ENCODE measurements around the gene CYP2A13. TPM values are rescaled to one million over a fixed set of nuclear protein-coding genes. Genes with fewer than 3 reads are reported as not detected.
"Not testable (repeated sequence)": the region's sequence is repeated elsewhere in the genome, so short reads cannot be mapped to it uniquely, and the experiment has no call there.

CYP2A13 gene
- total RNA-seq, 1 experiment from 2014 or later = 0.63 TPM

DNA sequence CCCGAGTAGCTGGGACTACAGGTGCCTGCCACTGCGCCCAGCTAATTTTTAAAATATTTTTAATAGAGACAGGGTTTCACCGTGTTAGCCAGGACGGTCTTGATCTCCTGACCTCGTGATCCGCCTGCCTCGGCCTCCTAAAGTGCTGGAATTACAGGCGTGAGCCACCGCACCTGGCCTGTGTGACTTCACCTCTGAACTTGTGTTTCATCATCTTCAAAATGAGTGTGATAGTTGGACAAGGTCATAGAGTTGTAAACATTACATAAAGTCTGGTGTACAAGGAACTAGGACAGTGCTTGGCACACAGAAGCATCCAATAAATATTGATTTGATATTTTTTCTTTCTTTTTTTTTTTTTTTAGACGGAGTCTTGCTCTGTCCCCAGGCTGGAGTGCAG, 34.9 kb upstream of the CYP2A13 start:
- not testable (repeated sequence) for H4K20me1 ChIP-seq (ENCODE audit: control insufficient read depth, insufficient read depth, insufficient read length); H2AFZ ChIP-seq (ENCODE audit: low read length); H2BK5ac ChIP-seq (ENCODE audit: insufficient read length, low read length); H2AK5ac ChIP-seq (ENCODE audit: insufficient read length, low read length); H2BK15ac ChIP-seq (ENCODE audit: low read depth, low read length); H3K27ac Mint-ChIP-seq; H4K91ac ChIP-seq (ENCODE audit: insufficient read length, low read depth, low read length); H3T11ph ChIP-seq (ENCODE audit: low read length); H3K4me1 ChIP-seq (ENCODE audit: insufficient read depth, low read length); H3K9me3 ChIP-seq (ENCODE audit: control insufficient read depth, low read depth, low read length); DNase-seq; H2BK12ac ChIP-seq (ENCODE audit: insufficient read length, low read depth, low read length); H3K23ac ChIP-seq (ENCODE audit: insufficient read length, low read depth, low read length); H3K9ac ChIP-seq (ENCODE audit: extremely low read depth, insufficient read length, low read length); H2BK20ac ChIP-seq (ENCODE audit: low read depth, low read length, poor library complexity, severe bottlenecking); H2BK120ac ChIP-seq (ENCODE audit: low read depth, low read length, poor library complexity, severe bottlenecking); H4K5ac ChIP-seq (ENCODE audit: insufficient read length, low read depth, low read length); H3K27me3 ChIP-seq (ENCODE audit: insufficient read depth, low read length); H3K56ac ChIP-seq (ENCODE audit: insufficient read length, low read depth, low read length); H3K4me3 Mint-ChIP-seq; H3K14ac ChIP-seq (ENCODE audit: insufficient read depth, low read length); H4K8ac ChIP-seq (replicated peaks; ENCODE audit: insufficient read length, low read depth, low read length); H3K79me1 ChIP-seq (ENCODE audit: insufficient read depth, low read depth, low read length, poor library complexity, severe bottlenecking); H3K4ac ChIP-seq (ENCODE audit: low read depth, low read length); H3K79me2 ChIP-seq (ENCODE audit: insufficient read depth, low read length); H3K4me2 ChIP-seq (ENCODE audit: insufficient read depth, insufficient read length, low read length); H3K27ac ChIP-seq (ENCODE audit: insufficient read length, low read depth, low read length); H3K23me2 ChIP-seq (ENCODE audit: insufficient read length, low read depth, low read length, poor library complexity, severe bottlenecking); H3K36me3 Mint-ChIP-seq (ENCODE audit: insufficient read depth in 1 of 3, low read depth in 3 of 3); H3K9me3 Mint-ChIP-seq; H3K18ac ChIP-seq (ENCODE audit: insufficient read length, low read depth, low read length)
- no CpG with 5 or more reads among the region's 10 CpGs for WGBS (ENCODE audit: extremely low coverage, insufficient read length, low lambda C conversion rate)
- H3K27me3 Mint-ChIP-seq (ENCODE audit: low read depth) = peaks cover 18% of the 10 kb centered on the region
- H3K4me1 Mint-ChIP-seq = peaks cover 11 to 19% of the 10 kb centered on the region in 2 experiments
